H9 (cell line): ENCODE measurements around the gene RAD18. TPM values are rescaled to one million over a fixed set of nuclear protein-coding genes. Genes with fewer than 3 reads are reported as not detected.

ENCODE experiments used
- DNase-seq: peaks from one replicate; pipeline ENCODE4 v3.0.0-alpha.2; 2017
- H2AFZ ChIP-seq: one replicate; pipeline ENCODE4 v1.6.1; 2013; ENCODE audit warnings: mild to moderate bottlenecking, low read length, control low read depth, moderate library complexity
- H2AK5ac ChIP-seq: 2 replicates; pipeline ENCODE4 v1.6.1; 2013; ENCODE audit warnings: low read length, control low read depth, mixed read lengths; ENCODE audit not compliant: insufficient read length
- H2BK120ac ChIP-seq: one replicate; pipeline ENCODE4 v1.6.1; 2013; ENCODE audit warnings: low read depth, mild to moderate bottlenecking, low read length, control low read depth, inconsistent platforms; ENCODE audit not compliant: poor library complexity, severe bottlenecking
- H2BK12ac ChIP-seq: 2 replicates; pipeline ENCODE4 v1.6.1; 2013; ENCODE audit warnings: low read length, control low read depth, mixed read lengths, low read depth; ENCODE audit not compliant: insufficient read length
- H2BK15ac ChIP-seq: 2 replicates; pipeline ENCODE4 v1.6.1; 2013; ENCODE audit warnings: low read depth, low read length, control low read depth
- H2BK20ac ChIP-seq: one replicate; pipeline ENCODE4 v1.6.1; 2013; ENCODE audit warnings: low read depth, mild to moderate bottlenecking, low read length, control low read depth, inconsistent platforms; ENCODE audit not compliant: poor library complexity, severe bottlenecking
- H2BK5ac ChIP-seq: 2 replicates; pipeline ENCODE4 v1.6.1; 2013; ENCODE audit warnings: low read length, control low read depth, mixed read lengths; ENCODE audit not compliant: insufficient read length
- H3K14ac ChIP-seq: 2 replicates; pipeline ENCODE4 v1.6.1; 2013; ENCODE audit warnings: low read length, control low read depth; ENCODE audit not compliant: insufficient read depth
- H3K18ac ChIP-seq: 2 replicates; pipeline ENCODE4 v1.6.1; 2013; ENCODE audit warnings: low read depth, mild to moderate bottlenecking, mixed read lengths, low read length, control low read depth; ENCODE audit not compliant: insufficient read length
- H3K23ac ChIP-seq: 2 replicates; pipeline ENCODE4 v1.6.1; 2013; ENCODE audit warnings: low read length, control low read depth, mixed read lengths, low read depth; ENCODE audit not compliant: insufficient read length
- H3K23me2 ChIP-seq: 2 replicates; pipeline ENCODE4 v1.6.1; 2013; ENCODE audit warnings: low read depth, mild to moderate bottlenecking, mixed read lengths, low read length, control low read depth; ENCODE audit not compliant: insufficient read length, poor library complexity, severe bottlenecking
- H3K27ac ChIP-seq: 2 replicates; pipeline ENCODE4 v1.5.1; 2013; ENCODE audit warnings: low read length, control low read depth, mixed read lengths, low read depth; ENCODE audit not compliant: insufficient read length
- H3K27me3 ChIP-seq: 2 replicates; pipeline ENCODE4 v1.6.1; 2013; ENCODE audit warnings: low read length, control low read depth, inconsistent platforms; ENCODE audit not compliant: insufficient read depth
- H3K4ac ChIP-seq: 2 replicates; pipeline ENCODE4 v1.6.1; 2013; ENCODE audit warnings: low read depth, mild to moderate bottlenecking, control low read depth, inconsistent platforms, low read length, moderate library complexity
- H3K4me1 ChIP-seq: 2 replicates; pipeline ENCODE4 v1.6.1; 2013; ENCODE audit warnings: low read length, control low read depth, inconsistent platforms; ENCODE audit not compliant: insufficient read depth
- H3K4me2 ChIP-seq: 2 replicates; pipeline ENCODE4 v1.6.1; 2013; ENCODE audit warnings: low read length, control low read depth, mixed read lengths; ENCODE audit not compliant: insufficient read length, insufficient read depth
- H3K56ac ChIP-seq: 2 replicates; pipeline ENCODE4 v1.6.1; 2013; ENCODE audit warnings: low read depth, mild to moderate bottlenecking, mixed read lengths, low read length, control low read depth; ENCODE audit not compliant: insufficient read length
- H3K79me1 ChIP-seq: 2 replicates; pipeline ENCODE4 v1.6.1; 2013; ENCODE audit warnings: low read depth, mild to moderate bottlenecking, moderate library complexity, low read length, control low read depth, inconsistent platforms; ENCODE audit not compliant: insufficient read depth, poor library complexity, severe bottlenecking
- H3K79me2 ChIP-seq: 2 replicates; pipeline ENCODE4 v1.6.1; 2013; ENCODE audit warnings: low read length, control low read depth, inconsistent platforms; ENCODE audit not compliant: insufficient read depth
- H3K9ac ChIP-seq: 2 replicates; pipeline ENCODE4 v1.6.1; 2013; ENCODE audit warnings: low read length, control low read depth, mixed read lengths; ENCODE audit not compliant: insufficient read length; ENCODE audit errors: extremely low read depth
- H3K9me3 ChIP-seq: one replicate; pipeline ENCODE4 v1.6.1; 2013; ENCODE audit warnings: low read depth, low read length, inconsistent platforms; ENCODE audit not compliant: control insufficient read depth
- H3T11ph ChIP-seq: one replicate; pipeline ENCODE4 v1.6.1; 2013; ENCODE audit warnings: mild to moderate bottlenecking, low read length, control low read depth, inconsistent platforms
- H4K20me1 ChIP-seq: one replicate; pipeline ENCODE4 v1.6.1; 2013; ENCODE audit not compliant: control insufficient read depth, insufficient read length, insufficient read depth
- H4K5ac ChIP-seq: 2 replicates; pipeline ENCODE4 v1.6.1; 2013; ENCODE audit warnings: low read depth, mild to moderate bottlenecking, mixed read lengths, low read length, control low read depth; ENCODE audit not compliant: insufficient read length
- H4K8ac ChIP-seq: replicated peaks from 2 replicates; pipeline ENCODE4 v1.6.1; 2013; ENCODE audit warnings: low read length, control low read depth, mixed read lengths, low read depth; ENCODE audit not compliant: insufficient read length
- H4K91ac ChIP-seq: 2 replicates; pipeline ENCODE4 v1.6.1; 2013; ENCODE audit warnings: low read depth, mild to moderate bottlenecking, moderate library complexity, mixed read lengths, low read length, control low read depth; ENCODE audit not compliant: insufficient read length
- H3K27ac Mint-ChIP-seq, 3 experiments: 2 replicates in 2 of 3; 3 replicates in 1 of 3; pipeline ENCODE4 v1.8.0; 2020 to 2021; ENCODE audit warnings: mixed read lengths in 3 of 3, mild to moderate bottlenecking in 1 of 3, moderate library complexity in 1 of 3
- H3K27me3 Mint-ChIP-seq: 2 replicates; pipeline ENCODE4 v1.8.0; 2021; ENCODE audit warnings: low read depth, mild to moderate bottlenecking, moderate library complexity, mixed read lengths
- H3K36me3 Mint-ChIP-seq, 3 experiments: 2 replicates in 2 of 3; 3 replicates in 1 of 3; pipeline ENCODE4 v1.8.0; 2020 to 2021; ENCODE audit warnings: low read depth in 3 of 3, mixed read lengths in 3 of 3; ENCODE audit not compliant: insufficient read depth in 1 of 3
- H3K4me1 Mint-ChIP-seq, 2 experiments: 2 replicates each; pipeline ENCODE4 v1.8.0; 2020; ENCODE audit warnings: mixed read lengths in 2 of 2
- H3K4me3 Mint-ChIP-seq, 2 experiments: 2 replicates in 1 of 2; 3 replicates in 1 of 2; pipeline ENCODE4 v1.8.0; 2020 to 2021; ENCODE audit warnings: mild to moderate bottlenecking in 2 of 2, mixed read lengths in 2 of 2, moderate library complexity in 1 of 2
- H3K9me3 Mint-ChIP-seq, 2 experiments: 2 replicates in 1 of 2; 3 replicates in 1 of 2; pipeline ENCODE4 v1.8.0; 2020; ENCODE audit warnings: mild to moderate bottlenecking in 2 of 2, mixed read lengths in 2 of 2, moderate library complexity in 1 of 2
- WGBS: extraction: QIAGEN DNeasy Blood & Tissue Kit; methylation state at CpG from one replicate; pipeline ENCODE4 v1.1.7; 2013; ENCODE audit warnings: missing lambda C conversion rate, low lambda C conversion rate, mixed read lengths; ENCODE audit not compliant: insufficient read length; ENCODE audit errors: extremely low coverage; 5-methylcytosine and 5-hydroxymethylcytosine counted together
- total RNA-seq: library from RNA; stranded (reverse); gene quantifications from 2 replicates; pipeline ENCODE4 v1.2.1, GENCODE V29; 2021
- TF ChIP-seq, protein P1 (sequence below): fragments of 200-600 bp; sonication (generic); conservative IDR thresholded peaks from 3 replicates; pipeline ENCODE4 v1.8.0; 2021; ENCODE audit warnings: antibody characterized with exemption, mild to moderate bottlenecking

RAD18 gene
- total RNA-seq, 1 experiment from 2014 or later = 27.8 TPM

GRCh38 chr3:8975081-8976020 lies 12.1 kb upstream of the RAD18 start:
- no peak overlapping the region for H3K27ac ChIP-seq
- H2BK15ac ChIP-seq = no peak overlapping the region
- H3K4ac ChIP-seq = no peak overlapping the region
- no peaks in the 10 kb centered on the region for H3K79me1 ChIP-seq
- no peaks in the 10 kb centered on the region for H3K27me3 ChIP-seq
- H2BK120ac ChIP-seq = no peak overlapping the region
- no peaks in the 10 kb centered on the region for H3K23me2 ChIP-seq
- 0 out of 2 replicates have a peak overlapping the region, but pooled peaks have one; percentile 23 for H3K14ac ChIP-seq
- no peak for DNase-seq
- H3K4me3 Mint-ChIP-seq = no peak overlapping the region
- WGBS = no CpG with 5 or more reads among the region's 11 CpGs
- no peak overlapping the region for H2AK5ac ChIP-seq
- TF ChIP-seq, protein P1, sequence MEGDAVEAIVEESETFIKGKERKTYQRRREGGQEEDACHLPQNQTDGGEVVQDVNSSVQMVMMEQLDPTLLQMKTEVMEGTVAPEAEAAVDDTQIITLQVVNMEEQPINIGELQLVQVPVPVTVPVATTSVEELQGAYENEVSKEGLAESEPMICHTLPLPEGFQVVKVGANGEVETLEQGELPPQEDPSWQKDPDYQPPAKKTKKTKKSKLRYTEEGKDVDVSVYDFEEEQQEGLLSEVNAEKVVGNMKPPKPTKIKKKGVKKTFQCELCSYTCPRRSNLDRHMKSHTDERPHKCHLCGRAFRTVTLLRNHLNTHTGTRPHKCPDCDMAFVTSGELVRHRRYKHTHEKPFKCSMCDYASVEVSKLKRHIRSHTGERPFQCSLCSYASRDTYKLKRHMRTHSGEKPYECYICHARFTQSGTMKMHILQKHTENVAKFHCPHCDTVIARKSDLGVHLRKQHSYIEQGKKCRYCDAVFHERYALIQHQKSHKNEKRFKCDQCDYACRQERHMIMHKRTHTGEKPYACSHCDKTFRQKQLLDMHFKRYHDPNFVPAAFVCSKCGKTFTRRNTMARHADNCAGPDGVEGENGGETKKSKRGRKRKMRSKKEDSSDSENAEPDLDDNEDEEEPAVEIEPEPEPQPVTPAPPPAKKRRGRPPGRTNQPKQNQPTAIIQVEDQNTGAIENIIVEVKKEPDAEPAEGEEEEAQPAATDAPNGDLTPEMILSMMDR = no peak
- H3K27ac Mint-ChIP-seq = peak overlapping the region in 1 of 3 experiments; percentile 35; a peak in 1 of 7 replicates
- H3K9me3 ChIP-seq = no peaks in the 10 kb centered on the region
- no peaks in the 10 kb centered on the region for H4K20me1 ChIP-seq
- H2AFZ ChIP-seq = no peak overlapping the region
- peaks cover 30% of the 10 kb centered on the region for H3K27me3 Mint-ChIP-seq
- H3K18ac ChIP-seq = no peak overlapping the region
- H3K4me1 Mint-ChIP-seq = peaks cover 6 to 9% of the 10 kb centered on the region in 2 experiments; a peak in 3 of 4 replicates
- H3K23ac ChIP-seq = no peak overlapping the region
- H3K36me3 Mint-ChIP-seq = 0 out of 7 replicates have a peak, but pooled peaks cover 0 to 1% (median 0%) of the 10 kb centered on the region in 3 experiments
- no peak overlapping the region for H2BK20ac ChIP-seq
- no peak overlapping the region for H3K9ac ChIP-seq
- no peak overlapping the region for H4K91ac ChIP-seq
- no peak overlapping the region for H3K56ac ChIP-seq
- H3K79me2 ChIP-seq = no peaks in the 10 kb centered on the region
- H4K5ac ChIP-seq = no peak overlapping the region
- H3K4me1 ChIP-seq = no peaks in the 10 kb centered on the region; the same call in 1 of the 2 replicates
- no peak overlapping the region for H3K4me2 ChIP-seq
- H3K9me3 Mint-ChIP-seq = peaks cover 0 to 5% of the 10 kb centered on the region in 2 experiments; a peak in 3 of 5 replicates
- no peak overlapping the region for H3T11ph ChIP-seq
- H2BK12ac ChIP-seq = no peak overlapping the region
- no peak overlapping the region for H2BK5ac ChIP-seq
- no peak overlapping the region for H4K8ac ChIP-seq
